BLaER1 (cell line): ENCODE results near the gene TENM4.

Experiments
- H3K27ac ChIP-seq: shearing (Covaris generic); formaldehyde crosslinking; 2 replicates; pipeline ENCODE4 v1.8.1; 2022
- H3K27me3 ChIP-seq: shearing (Covaris generic); formaldehyde crosslinking; 2 replicates; pipeline ENCODE4 v1.8.1; 2022
- H3K36me3 ChIP-seq: shearing (Covaris generic); formaldehyde crosslinking; 2 replicates; pipeline ENCODE4 v1.8.1; 2022
- H3K4me1 ChIP-seq: shearing (Covaris generic); formaldehyde crosslinking; 2 replicates; pipeline ENCODE4 v1.8.1; 2022
- H3K4me2 ChIP-seq: shearing (Covaris generic); formaldehyde crosslinking; 2 replicates; pipeline ENCODE4 v1.8.1; 2022
- H3K4me3 ChIP-seq: shearing (Covaris generic); formaldehyde crosslinking; 2 replicates; pipeline ENCODE4 v1.8.1; 2022
- H3K9ac ChIP-seq: shearing (Covaris generic); formaldehyde crosslinking; 2 replicates; pipeline ENCODE4 v1.8.1; 2022
- H3K9me3 ChIP-seq: shearing (Covaris generic); formaldehyde crosslinking; 2 replicates; pipeline ENCODE4 v1.8.1; 2022
- H4K20me1 ChIP-seq: shearing (Covaris generic); formaldehyde crosslinking; 2 replicates; pipeline ENCODE4 v1.8.1; 2022
- Cebpa-rat ChIP-seq: shearing (Covaris generic); IDR thresholded peaks from 2 replicates; pipeline ENCODE4 v1.8.1; 2022

Gene TENM4

DNA sequence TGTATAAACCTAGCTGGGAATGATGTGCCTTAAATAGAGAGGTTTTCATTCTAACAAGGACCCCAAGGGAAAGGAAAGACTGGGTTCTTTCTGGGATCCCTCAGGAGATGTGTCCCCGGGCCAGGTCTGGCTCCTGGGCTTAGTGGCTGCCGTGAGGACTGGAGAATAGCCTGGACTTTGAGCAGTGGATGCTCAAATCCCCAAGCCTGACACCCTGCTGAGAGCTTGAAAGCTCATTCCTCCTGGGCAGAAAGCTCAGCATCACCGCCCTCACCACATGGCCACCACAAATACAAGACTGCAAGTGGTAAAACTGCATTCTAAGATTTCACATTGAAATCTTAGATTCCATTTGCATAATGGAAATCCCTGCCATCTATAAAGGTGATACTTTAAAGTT lies 786.8 kb downstream of the TENM4 start:
- no peak overlapping the region for H3K27ac ChIP-seq
- peaks cover 26% of the 10 kb centered on the region for H3K36me3 ChIP-seq
- no peaks in the 10 kb centered on the region for H3K27me3 ChIP-seq

DNA sequence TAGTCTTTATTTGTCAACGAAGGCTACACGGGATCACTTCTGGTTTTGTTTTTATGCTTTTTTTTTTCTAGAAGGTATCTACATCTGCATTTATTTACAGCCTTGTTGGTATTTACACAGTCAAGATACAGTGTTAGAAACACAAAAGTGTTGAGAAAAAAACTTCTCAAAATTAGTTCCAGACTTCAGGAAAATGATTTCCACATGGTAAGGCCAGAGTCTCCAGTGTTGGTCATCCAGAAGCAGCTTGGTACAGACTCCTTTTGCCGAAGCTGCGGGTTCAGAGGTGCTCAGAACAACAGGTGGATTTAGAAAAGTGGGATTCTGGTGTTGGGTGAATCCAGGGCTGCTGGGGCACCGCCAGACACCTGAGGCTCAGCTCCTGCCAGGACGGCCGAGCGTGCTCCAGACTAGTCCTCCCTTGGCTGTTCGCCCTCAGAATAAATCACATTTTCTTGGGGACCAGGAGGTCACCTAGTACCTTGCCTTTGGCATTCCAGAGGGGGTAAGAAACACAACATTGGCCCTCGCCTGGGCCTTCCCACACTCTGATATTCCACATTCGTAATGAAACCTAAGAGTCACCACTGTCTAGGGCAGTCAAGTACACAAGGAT lies 787.4 kb downstream of the TENM4 start:
- Histone ChIP-seq H3K27ac (no peak overlapping the region), H3K4me3 (no peak overlapping the region), H3K9ac (no peak overlapping the region), H4K20me1 (no peaks in the 10 kb centered on the region), H3K36me3 (peaks cover 21% of the 10 kb centered on the region), H3K4me1 (no peaks in the 10 kb centered on the region; the same call in 1 of the 2 replicates), H3K4me2 (no peak overlapping the region), H3K9me3 (no peaks in the 10 kb centered on the region), H3K27me3 (no peaks in the 10 kb centered on the region)
- no peak for TF ChIP-seq Cebpa-rat

More for the DNA sequence above, 786.8 kb downstream of the TENM4 start:
- Histone ChIP-seq H3K9me3 (no peaks in the 10 kb centered on the region), H3K4me2 (no peak overlapping the region), H3K4me1 (no peaks in the 10 kb centered on the region), H4K20me1 (no peaks in the 10 kb centered on the region), H3K4me3 (no peak overlapping the region), H3K9ac (no peak overlapping the region)
- TF ChIP-seq Cebpa-rat: no peak

DNA sequence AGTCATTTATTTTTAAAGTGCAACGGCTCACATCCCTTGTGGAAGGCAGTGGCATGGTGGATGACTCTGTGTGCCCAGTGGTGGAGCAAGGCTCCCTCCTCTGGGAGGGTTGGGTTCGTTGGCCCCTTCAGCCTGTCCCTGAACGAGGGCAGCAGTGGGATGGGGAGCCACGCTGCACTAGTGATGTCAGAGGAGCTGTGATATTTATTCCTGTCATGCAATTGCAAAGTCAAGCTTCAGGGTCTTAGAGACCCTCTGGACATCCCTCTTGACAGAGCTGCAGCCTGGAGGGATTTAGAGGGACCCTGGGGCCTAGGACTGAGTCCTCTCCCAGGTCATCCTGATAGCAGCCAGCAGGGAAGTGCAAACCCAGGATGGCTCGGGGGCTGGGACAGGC lies 788.0 kb downstream of the TENM4 start:
- H3K4me2 ChIP-seq: no peak overlapping the region

DNA sequence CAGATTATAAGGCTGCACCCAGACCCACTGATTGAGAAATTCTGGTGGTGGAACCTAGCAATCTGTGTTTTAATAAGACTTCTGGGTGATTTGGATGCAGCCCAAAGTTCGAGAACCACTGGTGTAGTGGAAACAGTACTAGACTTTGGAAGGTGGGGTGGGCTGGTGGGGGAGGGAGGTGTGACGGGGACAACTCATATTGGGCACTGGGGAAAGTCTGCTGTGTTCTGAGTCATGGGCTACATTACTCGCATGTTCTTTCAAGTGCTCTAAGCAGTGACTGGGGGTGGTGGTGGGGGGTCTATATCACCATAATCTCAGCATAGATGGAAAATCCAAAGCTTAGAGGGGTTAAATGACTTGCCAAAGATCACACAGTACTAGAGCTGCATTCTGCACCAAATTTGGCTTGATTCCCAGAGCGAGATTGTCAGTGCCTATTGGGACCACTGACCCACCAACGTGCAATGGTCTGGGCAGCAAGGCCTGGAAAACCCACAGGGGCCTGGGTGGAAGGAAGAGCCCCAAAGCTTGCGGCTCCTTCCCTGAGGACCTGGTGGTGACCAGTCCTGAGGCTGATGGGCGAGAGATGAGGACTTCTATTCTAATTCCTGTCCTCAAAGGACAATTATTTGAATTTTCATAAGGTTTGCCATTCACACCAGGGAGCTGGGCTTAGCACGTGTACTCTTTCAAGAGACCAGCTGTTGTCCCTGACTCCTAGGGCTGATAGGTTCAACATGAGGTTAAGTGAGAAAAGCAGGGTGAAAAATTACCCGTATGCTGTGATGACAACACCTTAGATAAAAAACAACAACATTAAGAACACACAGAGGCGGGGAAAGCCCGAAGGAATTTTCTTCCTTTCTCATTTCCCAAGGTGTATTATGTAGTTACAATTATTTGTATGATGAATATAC lies 788.6 kb downstream of the TENM4 start:
- no peak for TF ChIP-seq Cebpa-rat
- Histone ChIP-seq H3K9ac (no peak overlapping the region), H3K27ac (no peak overlapping the region), H3K4me1 (no peaks in the 10 kb centered on the region; the same call in 1 of the 2 replicates), H3K4me3 (no peak overlapping the region), H3K4me2 (no peak overlapping the region), H4K20me1 (no peaks in the 10 kb centered on the region), H3K9me3 (no peaks in the 10 kb centered on the region), H3K27me3 (no peaks in the 10 kb centered on the region), H3K36me3 (peaks cover 10% of the 10 kb centered on the region; the same call in 1 of the 2 replicates)

More for the DNA sequence above, 788.0 kb downstream of the TENM4 start:
- no peak for TF ChIP-seq Cebpa-rat
- H3K27ac ChIP-seq: no peak overlapping the region
- no peaks in the 10 kb centered on the region for H4K20me1 ChIP-seq
- no peak overlapping the region for H3K9ac ChIP-seq
- peaks cover 15% of the 10 kb centered on the region for H3K36me3 ChIP-seq
- H3K27me3 ChIP-seq: no peaks in the 10 kb centered on the region
- no peaks in the 10 kb centered on the region for H3K9me3 ChIP-seq
- no peak overlapping the region for H3K4me3 ChIP-seq
- no peaks in the 10 kb centered on the region; the same call in 1 of the 2 replicates for H3K4me1 ChIP-seq

DNA sequence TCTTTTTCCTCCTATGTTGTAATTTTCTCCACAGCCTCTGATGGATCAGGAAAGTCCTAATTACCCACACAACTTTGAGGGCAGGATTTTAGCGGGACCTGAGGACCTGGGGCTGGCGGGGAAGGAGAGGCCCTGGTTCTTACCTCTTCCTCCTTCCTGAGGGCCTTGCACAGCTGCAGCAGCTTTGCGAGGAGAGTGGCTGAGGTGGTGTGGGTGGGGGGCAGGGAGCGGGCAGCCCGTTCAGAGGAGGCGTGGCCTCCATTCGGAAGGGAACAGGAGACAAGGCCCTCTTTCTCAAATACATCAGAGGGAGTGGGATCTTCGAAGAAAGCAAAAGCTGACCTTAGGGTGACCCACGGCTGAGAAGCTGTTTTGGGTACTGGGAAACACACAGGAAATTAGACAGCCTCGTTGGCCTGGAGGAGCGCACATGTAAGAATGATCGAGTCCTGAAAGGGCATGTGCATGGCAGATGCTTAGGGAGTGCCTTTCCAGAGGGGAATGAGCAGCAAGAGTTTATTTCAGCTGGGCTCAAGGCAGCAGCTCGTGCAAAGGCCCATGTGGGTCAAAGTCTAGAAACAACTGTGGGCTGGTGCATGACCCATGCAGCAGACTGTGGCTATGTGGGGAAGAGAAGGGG lies 789.6 kb downstream of the TENM4 start:
- no peaks in the 10 kb centered on the region; the same call in 1 of the 2 replicates for H3K4me1 ChIP-seq
- H3K4me2 ChIP-seq: no peak overlapping the region
- no peaks in the 10 kb centered on the region for H3K9me3 ChIP-seq
- H4K20me1 ChIP-seq: no peaks in the 10 kb centered on the region
- H3K36me3 ChIP-seq: peaks cover under 1% of the 10 kb centered on the region; the same call in 1 of the 2 replicates
- H3K27me3 ChIP-seq: no peaks in the 10 kb centered on the region
- H3K9ac ChIP-seq: no peak overlapping the region
- no peak overlapping the region for H3K4me3 ChIP-seq
- no peak overlapping the region for H3K27ac ChIP-seq
- TF ChIP-seq Cebpa-rat: no peak

DNA sequence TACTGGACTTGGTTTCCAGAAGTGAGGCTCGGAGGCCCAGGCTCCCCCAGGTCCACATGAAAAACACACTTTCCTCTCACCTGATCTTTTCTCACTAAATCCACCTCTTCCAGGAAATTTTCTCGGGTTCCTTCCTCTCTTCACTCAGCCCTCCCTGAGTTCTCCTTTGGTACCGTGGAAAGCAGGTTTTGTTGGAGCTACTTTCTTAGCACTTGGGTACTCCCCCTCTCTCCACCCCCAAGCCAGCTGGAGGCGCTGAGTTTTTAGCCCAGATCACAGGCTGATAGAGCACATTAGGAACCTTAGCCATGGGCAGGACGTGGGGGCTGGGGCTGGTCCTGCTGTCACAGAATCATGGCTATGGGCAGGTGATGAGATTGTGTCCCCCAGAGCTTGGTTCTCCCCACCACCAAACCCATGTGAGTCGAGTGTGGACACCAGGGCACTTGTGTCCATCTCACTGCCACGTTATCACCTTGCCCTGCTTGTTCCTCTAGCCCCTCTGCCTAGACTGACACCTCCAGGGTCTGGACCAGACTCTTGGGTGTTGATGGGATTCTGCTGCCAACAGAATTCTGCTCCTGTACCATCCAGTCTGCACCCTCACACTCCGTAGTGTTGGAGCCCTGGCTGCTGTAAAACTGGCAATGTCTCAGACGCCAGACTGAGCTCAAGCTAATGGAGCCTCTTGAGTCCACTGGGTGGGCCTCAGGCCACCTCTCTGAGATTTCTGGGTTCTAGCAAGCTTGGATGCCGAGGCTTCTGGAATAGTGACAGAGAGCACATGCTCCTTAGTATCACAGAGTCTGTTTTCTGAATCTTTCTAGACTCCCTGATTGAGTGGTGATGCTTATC lies 791.2 kb downstream of the TENM4 start:
- H3K4me2 ChIP-seq: no peak overlapping the region
- no peaks in the 10 kb centered on the region for H3K36me3 ChIP-seq
- H3K4me3 ChIP-seq: no peak overlapping the region
- H3K27me3 ChIP-seq: no peaks in the 10 kb centered on the region
- no peaks in the 10 kb centered on the region; the same call in 1 of the 2 replicates for H3K4me1 ChIP-seq
- TF ChIP-seq Cebpa-rat: no peak
- no peaks in the 10 kb centered on the region for H3K9me3 ChIP-seq
- no peaks in the 10 kb centered on the region for H4K20me1 ChIP-seq
- no peak overlapping the region for H3K9ac ChIP-seq
- no peak overlapping the region for H3K27ac ChIP-seq

DNA sequence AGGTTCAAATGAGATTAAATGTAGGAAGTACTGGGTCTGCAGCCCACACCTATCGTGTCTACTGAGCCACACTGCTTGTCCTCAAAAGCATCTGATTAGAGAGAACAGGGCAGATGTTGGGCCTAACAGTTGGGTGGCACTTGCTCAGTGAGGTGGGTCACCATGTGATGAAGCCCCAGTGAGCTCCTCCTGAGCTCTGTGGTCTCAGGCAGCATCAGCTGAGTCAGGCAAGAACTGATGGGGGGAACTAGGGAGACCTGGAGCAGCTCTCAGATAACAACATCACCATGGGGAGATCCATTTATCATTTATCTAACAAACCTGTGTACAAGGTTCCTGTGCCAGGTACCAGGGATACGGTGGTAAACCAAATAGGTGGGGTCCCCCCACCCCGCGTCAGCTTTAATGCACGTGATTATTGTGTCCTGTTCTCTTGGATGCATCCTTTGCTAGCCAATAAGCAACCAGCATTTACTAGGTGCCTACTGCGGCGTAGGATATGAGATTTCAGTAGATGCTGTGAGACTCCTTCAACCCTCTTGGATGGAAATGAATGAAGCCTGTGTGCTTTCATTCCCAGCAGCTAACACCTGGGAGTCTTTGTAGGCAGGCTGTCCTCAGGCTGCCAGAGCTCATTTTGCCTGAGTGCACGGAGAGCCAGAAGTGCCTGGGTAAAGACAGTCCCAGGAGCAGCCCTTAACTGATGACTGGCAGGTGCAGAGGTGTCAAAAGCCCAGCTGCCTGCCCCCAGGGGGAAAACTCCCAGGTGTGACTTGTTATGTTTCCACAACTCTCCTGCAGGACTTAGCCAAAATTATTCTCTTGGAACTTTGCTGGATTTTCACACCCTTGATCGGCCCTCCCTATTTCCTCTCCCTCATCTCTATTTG lies 792.6 kb downstream of the TENM4 start:
- H3K27me3 ChIP-seq: no peaks in the 10 kb centered on the region
- no peak overlapping the region for H3K4me2 ChIP-seq
- H3K4me3 ChIP-seq: no peak overlapping the region
- no peak overlapping the region for H3K27ac ChIP-seq
- H3K36me3 ChIP-seq: no peaks in the 10 kb centered on the region
- no peaks in the 10 kb centered on the region for H4K20me1 ChIP-seq
- H3K4me1 ChIP-seq: no peaks in the 10 kb centered on the region; the same call in 1 of the 2 replicates
- H3K9ac ChIP-seq: no peak overlapping the region
- no peak for TF ChIP-seq Cebpa-rat
- H3K9me3 ChIP-seq: no peaks in the 10 kb centered on the region

DNA sequence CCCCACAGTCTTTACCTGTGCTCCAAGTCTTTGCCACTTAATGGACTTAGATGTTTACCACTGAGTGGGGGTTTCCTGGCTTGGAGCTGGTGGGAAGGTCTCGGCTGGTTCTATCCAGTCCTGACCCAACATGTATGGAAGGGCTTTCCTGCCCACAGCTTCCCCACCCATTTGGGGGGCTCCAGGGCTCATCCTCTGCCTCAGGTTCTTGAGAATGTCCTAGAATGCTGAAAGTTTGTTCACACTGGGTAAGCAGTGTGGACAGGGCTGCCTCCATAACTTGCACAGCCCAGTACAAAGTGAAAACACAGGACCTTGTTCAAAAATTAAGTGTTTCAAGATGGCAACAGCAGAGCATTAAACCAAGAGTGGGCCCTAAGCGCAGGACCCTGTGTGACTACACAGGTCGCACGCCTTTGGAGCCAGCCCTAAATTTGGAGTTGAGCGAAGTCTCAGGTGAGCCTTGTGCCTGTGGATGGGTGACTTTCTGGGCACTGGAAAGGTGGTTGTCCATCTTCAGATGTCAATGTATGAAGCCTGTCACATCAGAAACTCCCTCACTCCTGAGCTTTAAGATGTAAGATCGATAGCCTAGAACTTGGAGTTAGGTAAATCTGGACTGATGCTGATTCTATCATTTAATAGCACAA lies 793.4 kb downstream of the TENM4 start:
- TF ChIP-seq Cebpa-rat: no peak
- no peaks in the 10 kb centered on the region for H3K9me3 ChIP-seq
- H3K36me3 ChIP-seq: no peaks in the 10 kb centered on the region
- no peak overlapping the region for H3K27ac ChIP-seq
- no peak overlapping the region for H3K9ac ChIP-seq
- no peak overlapping the region for H3K4me3 ChIP-seq
- no peak overlapping the region for H3K4me2 ChIP-seq
- H4K20me1 ChIP-seq: no peaks in the 10 kb centered on the region
- H3K4me1 ChIP-seq: no peaks in the 10 kb centered on the region; the same call in 1 of the 2 replicates
- H3K27me3 ChIP-seq: no peaks in the 10 kb centered on the region
